DMS114 treated with DMSO at 0.1 percent for 48 hours (cell line): ENCODE measurements around the gene FMNL2.

ENCODE experiments used
- DNase-seq: peaks from one replicate; lab custom pipeline; 2025; ENCODE audit not compliant: unreplicated experiment; lab: John Stamatoyannopoulos, UW

Gene FMNL2

DNA sequence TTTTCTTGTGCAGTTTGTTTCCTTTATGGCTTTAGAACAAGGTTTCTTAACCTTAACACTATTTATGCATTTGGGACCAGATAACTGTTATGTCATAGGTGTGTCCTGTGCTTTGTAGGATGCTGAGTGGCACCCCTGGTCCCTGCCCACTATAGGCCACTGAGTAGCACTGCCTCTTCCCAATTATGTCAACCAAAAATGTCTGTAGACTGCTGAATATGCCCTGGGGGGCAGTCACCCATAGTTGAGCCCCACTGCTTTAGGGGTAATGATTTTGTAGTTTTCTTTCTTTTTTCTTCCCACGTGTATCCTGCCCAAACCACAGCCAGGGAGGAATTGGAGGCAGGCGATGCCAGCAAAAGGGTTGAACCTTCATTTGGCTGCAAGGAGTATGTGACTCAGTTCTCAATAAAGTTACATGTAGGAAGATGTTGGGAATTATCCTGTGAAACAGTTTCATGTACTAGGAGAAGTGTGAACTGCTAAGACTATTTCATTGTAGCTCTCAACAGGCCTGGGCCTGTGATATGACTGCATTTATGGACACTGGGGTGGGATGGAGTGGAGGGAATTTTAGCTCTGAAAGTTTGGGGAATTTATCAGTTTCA is 65.7 kb downstream of the FMNL2 start:
- DNase-seq: no peak

- no peak for DNase-seq
These were observed 68.1 kb downstream of the FMNL2 start for GRCh38 chr2:152402780-152403759.

GRCh38 chr2:152405206-152406118 is 70.5 kb downstream of the FMNL2 start:
- no peak for DNase-seq

DNA sequence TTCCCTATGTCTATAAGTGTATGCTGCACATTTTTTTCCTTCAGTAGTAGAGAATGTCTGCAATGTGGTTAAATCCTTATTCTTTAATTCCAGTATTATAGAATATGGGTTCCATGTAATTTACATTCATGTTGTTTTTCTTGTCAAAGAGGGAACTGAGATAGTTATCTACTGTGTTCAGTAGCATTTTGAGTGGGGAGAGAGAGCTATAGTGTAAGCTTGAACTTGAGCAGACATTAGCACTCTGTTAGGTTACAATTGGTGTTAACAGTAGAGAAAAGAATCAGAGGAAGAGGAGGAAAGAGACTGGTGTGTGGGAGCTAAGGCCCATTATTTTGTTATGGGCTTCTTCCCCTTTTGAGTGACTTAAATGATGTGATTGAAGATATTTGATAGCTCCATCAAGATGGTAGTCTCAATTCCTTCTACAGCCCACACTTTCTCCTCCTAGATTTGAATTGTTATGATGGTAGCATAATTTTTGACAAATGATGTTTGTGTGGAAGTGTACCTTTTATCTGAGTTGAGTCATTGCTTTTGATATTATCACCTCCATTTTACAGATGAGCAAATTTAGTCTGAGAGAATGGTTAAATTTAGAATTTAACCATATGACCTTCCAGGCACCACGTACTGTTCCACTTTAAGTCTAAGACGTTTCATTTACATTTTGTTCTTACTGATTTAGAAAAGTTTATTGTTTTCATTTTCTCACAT is 71.3 kb downstream of the FMNL2 start:
- DNase-seq: no peak

- DNase-seq: no peak
These were observed 71.8 kb downstream of the FMNL2 start for GRCh38 chr2:152406836-152407161.

DNA sequence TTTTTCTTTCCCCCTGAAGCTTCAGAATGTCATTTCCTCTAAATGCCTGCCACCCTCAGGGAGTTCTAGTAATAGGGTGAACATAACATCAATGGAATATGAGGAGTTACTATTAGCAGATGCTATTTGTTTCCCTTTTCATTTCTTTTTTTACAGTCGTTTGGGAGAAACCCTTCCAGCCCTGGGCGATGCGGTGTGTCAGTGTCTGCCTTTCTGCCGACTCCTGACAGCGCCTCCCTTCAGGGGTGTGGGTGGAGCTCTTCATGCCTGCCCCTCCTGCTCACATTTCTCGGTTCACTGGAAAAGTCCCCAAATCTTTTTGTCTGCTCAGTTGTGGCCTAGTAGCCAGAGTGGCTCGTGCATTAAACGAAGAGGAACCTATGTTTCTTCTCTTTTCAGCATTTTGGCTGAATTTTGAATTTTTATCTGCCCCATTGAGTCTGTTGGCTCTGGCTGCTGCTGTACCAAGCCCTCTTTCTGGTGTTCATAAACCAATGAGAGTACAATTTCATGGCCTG is 72.3 kb downstream of the FMNL2 start:
- no peak for DNase-seq

DNA sequence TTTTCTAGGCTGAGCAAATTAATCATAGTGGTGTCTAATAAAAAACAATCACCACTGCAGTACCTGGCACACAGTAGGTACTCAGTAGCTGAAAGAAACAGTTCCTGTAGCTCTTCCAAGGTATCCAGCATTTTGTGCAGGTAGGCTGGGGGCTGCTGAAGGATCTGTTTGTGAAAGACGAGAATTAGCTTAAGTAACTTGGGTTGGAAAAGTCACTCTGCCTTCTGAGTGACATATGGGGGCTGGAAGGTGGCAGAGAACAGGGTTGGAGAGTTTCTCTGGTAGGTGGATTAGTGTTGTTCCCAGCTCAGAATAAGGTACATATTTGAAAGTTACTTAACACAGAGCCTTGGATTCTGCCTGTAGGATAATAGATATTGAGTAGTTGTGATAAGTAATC is 72.8 kb downstream of the FMNL2 start:
- DNase-seq: no peak

DNA sequence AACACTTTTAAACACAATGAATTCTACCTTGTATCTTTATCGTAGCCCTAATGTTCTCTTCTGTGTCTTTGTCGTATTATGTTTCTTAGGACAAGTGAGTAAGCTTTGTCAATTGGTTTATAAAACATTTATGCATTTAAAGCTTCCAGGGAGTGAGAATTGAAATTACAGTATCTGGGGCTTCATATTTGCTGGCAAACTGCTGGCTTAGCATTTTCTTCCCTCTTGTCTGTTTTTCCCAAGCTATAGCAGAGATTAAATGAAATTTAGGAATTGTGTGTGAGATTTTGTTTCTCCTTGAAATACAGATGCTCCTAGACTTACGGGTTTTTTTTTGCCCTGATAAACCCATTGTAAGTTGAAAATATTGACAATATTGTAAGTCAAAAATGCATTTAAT is 73.3 kb downstream of the FMNL2 start:
- DNase-seq: no peak

GRCh38 chr2:152409386-152410164 is 74.6 kb downstream of the FMNL2 start:
- DNase-seq: no peak

DNA sequence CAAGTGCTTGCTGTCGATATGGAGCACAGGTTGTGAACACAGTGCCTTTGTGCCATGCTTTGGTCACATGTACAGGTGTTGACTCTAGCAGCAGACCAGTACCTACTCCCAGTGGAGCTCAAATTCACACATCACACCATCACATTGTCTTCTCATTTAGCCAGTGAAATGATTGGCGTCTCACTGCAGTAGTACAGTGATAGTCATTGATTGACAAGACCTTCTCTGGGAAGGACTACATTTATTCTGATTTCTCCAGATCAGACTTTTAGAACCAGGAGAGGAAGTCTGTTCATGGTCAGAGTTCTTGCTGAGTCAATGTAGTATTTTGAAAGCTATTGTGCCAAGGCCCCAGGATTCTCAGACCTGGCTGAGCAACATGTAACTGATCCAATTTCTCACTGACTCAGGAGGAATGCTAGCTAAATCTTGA is 75.2 kb downstream of the FMNL2 start:
- no peak for DNase-seq

- DNase-seq: no peak
These were observed 76.2 kb downstream of the FMNL2 start for GRCh38 chr2:152411154-152411553.

DNA sequence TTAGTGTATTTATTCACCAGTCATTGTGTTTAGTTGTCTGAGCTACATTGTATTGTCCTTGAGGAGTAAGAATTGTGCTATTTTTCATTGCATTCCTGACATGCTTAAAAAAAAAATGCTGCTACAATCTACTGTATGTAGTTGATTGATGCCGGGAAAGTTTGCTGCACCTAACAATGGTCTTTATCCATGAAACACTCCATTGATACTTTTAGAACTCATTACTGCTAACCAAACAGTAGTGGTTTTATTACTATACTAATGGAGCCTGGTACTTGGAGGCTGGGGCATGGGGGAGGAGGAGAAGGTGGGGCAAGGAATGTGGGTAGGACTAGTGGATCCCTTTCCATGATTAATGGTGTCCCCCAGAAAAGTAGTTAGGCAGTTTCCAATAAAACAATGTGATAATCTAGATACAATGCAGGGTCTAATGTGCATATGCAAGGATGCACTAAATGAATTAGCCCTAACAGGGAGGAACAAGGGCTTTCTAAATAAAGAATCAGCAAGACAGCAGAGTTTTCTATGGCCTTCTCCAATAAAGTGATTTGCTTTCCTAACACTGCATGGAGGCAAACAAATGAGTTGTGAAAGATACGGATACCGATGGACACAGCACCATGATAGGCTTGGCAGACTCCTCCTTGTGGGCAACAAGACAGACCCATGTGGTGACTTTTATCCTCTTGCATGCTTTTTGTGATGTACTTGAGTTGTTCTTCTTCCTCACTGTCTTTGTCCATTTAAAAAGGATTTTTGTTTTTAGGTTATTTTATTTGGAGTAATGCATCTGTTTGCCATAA is 78.5 kb downstream of the FMNL2 start:
- no peak for DNase-seq

DNA sequence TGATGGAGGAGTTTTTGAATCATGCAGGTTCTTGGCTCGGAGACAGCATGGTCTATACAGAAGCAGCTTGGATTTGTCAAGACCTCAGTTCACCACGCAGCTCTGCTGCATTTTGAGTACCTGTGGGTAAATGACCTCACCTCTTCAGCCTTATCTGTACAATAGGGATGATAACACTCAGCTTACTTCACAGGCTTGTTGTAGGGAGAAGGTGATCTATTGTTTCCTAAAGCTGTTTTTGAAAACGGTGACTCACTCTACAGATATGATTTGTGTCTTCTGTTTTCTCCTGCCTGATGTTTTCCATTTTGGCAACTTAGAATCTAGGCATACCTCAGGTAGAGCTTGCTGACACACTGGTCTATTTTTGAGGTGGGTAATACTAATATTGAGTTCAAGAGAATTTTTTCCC is 80.3 kb downstream of the FMNL2 start:
- no peak for DNase-seq

DNA sequence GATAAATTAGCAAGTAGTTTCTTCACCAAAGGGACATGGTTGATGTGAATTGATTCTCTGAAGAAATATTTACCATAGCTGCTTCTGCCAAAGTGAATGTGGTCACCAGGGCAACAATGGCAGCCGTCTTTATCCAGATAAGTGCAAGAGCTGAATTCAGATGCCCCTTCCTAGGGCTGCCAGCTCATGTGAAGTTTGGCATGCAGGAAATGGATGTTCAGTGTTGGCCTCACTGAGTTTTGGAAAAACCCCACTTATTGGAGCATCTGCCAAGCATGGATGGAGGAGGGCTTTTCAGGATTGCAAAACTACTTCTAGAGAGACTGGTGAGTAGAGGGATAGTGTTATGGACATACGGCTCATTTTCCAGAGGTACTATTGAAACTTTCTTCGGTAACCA is 80.8 kb downstream of the FMNL2 start:
- DNase-seq: no peak

DNA sequence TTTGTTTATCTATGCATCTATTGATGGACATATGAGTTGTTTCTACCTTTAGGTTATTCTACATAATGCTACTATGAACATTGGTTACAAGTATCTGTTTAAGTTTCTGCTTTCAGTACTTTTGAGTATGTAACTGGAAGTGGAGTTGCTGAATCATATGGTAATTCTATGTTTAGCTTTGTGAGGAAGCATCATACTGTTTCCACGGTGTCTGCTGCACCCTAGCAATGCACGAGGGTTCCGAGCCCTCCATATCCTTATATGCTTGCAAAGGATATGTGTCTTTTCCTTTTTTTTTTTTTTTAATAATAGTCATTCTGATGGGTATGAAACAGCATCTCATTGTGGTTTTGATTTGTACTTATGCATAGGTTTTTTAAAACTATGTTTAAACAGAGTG is 83.7 kb downstream of the FMNL2 start:
- no peak for DNase-seq

DNA sequence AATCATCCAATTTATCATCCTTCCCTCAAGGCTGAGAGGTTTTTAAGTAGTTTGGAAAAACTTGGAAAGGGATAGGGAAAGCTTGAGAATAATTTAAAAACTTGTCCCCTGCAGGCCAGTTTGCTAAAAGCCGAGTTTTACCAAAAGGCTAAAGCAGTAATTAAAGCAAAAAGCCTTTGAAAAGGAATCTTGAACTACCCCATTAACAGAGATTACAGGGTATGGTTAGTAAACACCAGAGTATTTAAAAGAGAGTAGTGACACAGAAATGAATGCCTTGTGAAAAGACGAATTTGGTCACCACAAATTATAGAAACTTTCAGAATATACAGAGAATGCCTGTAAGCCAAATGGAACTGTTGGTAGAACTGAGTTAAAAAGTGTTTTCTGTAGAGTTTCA is 85.0 kb downstream of the FMNL2 start:
- DNase-seq: no peak

DNA sequence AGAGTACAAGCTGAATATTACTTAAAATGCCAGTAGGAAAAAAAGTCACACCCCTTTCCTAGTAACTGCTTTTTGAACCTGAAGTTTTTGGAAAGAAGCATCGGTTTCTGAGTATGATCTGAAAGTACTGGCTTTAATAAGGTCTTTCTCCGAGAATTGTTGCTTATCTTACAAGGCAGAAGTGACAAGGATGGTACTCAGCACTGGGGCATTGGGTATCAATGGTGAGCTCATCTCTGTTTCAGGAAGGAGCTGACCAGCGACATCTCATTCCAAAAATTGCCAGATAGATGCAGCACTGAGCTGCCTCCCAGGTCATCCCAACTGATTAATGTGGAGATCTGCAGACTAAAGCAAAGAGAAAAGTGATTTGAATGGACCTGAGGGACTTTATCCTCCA is 85.4 kb downstream of the FMNL2 start:
- DNase-seq: no peak

GRCh38 chr2:152420936-152421335 is 86.0 kb downstream of the FMNL2 start:
- DNase-seq: no peak
